Stomach smooth muscle (tissue), 2 donors: Measurements from ENCODE around the gene KCNJ2.

ENCODE experiments used
- H3K27ac ChIP-seq: one replicate; pipeline ENCODE4 v1.7.0; 2013; ENCODE audit warnings: mild to moderate bottlenecking, low read length, inconsistent platforms
- H3K27me3 ChIP-seq, 2 donors: one replicate each; pipeline ENCODE4 v1.7.0; 2013; ENCODE audit warnings: low read length in 2 of 2; ENCODE audit not compliant: insufficient read depth in 2 of 2, control insufficient read depth in 1 of 2
- H3K36me3 ChIP-seq, 2 donors: one replicate each; pipeline ENCODE4 v1.7.0; 2013; ENCODE audit warnings: low read length in 2 of 2; ENCODE audit not compliant: control insufficient read depth in 2 of 2, insufficient read depth in 2 of 2
- H3K4me1 ChIP-seq: one replicate; pipeline ENCODE4 v1.7.0; 2013; ENCODE audit warnings: low read length; ENCODE audit not compliant: control insufficient read depth, insufficient read depth
- H3K4me3 ChIP-seq, 2 donors: one replicate each; pipeline ENCODE4 v1.7.0; 2013; ENCODE audit warnings: low read length in 2 of 2
- H3K9ac ChIP-seq, 2 donors: one replicate each; pipeline ENCODE4 v1.7.0; 2013; ENCODE audit warnings: low read length in 2 of 2, mild to moderate bottlenecking in 1 of 2
- H3K9me3 ChIP-seq, 2 donors: one replicate each; pipeline ENCODE4 v1.7.0; 2013; ENCODE audit warnings: low read length in 2 of 2; ENCODE audit not compliant: control insufficient read depth in 2 of 2
- donor health status: healthy.
- donor health status: Pancreatic carcinoma.

Gene KCNJ2

GRCh38 chr17:70204431-70204830, 35.1 kb downstream of the KCNJ2 start:
- H3K27ac ChIP-seq = no peak overlapping the region
- no peak overlapping the region for H3K4me3 ChIP-seq
- no peaks in the 10 kb centered on the region for H3K36me3 ChIP-seq
- no peaks in the 10 kb centered on the region for H3K4me1 ChIP-seq
- no peak overlapping the region for H3K9ac ChIP-seq
- no peaks in the 10 kb centered on the region for H3K27me3 ChIP-seq
- H3K9me3 ChIP-seq = no peaks in the 10 kb centered on the region

- H3K4me1 ChIP-seq = no peaks in the 10 kb centered on the region
- H3K36me3 ChIP-seq = no peaks in the 10 kb centered on the region
- no peaks in the 10 kb centered on the region for H3K27me3 ChIP-seq
- no peak overlapping the region for H3K4me3 ChIP-seq
- H3K27ac ChIP-seq = no peak overlapping the region
- no peaks in the 10 kb centered on the region for H3K9me3 ChIP-seq
- H3K9ac ChIP-seq = no peak overlapping the region
Measured at GRCh38 chr17:70205401-70205800, 36.1 kb downstream of the KCNJ2 start.

DNA sequence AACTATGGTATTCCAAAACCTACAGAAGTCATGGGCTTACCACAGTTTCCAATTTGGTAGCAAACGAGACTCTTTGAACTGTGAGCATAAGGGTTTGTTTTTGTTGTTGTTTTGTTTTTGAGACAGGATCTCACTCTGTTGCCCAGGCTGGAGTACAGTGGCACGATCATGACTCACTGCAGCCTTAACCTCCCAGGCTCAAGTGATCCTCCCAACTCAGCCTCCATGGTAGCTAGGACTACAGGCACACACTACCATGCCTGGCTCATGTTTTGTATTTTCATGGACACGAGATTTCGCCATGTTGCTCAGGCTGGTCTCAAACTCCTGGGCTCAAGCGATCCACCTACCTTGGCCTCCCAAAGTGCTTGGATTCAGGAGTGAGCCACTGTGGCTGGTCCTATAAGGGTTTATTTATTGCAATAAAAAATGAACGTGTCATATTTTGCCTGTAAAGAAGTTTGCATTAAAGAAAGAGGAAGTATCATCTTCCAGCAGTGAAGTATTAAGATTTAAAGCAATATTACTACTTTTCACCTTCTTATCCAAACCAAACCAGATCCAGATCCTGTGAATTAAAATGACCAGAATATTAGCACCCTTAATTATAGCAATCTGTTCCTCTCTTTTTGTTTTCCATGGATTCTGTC, 37.2 kb downstream of the KCNJ2 start:
- Histone ChIP-seq H3K4me1 (no peaks in the 10 kb centered on the region), H3K27me3 (no peaks in the 10 kb centered on the region), H3K27ac (no peak overlapping the region)

GRCh38 chr17:70207184-70207583, 37.9 kb downstream of the KCNJ2 start:
- no peaks in the 10 kb centered on the region for H3K36me3 ChIP-seq
- no peaks in the 10 kb centered on the region for H3K27me3 ChIP-seq
- no peak overlapping the region for H3K27ac ChIP-seq
- H3K9me3 ChIP-seq = no peaks in the 10 kb centered on the region
- H3K4me3 ChIP-seq = no peak overlapping the region
- no peaks in the 10 kb centered on the region for H3K4me1 ChIP-seq
- H3K9ac ChIP-seq = no peak overlapping the region

More for the DNA sequence above, 37.2 kb downstream of the KCNJ2 start:
- H3K9ac ChIP-seq = no peak overlapping the region
- no peak overlapping the region for H3K4me3 ChIP-seq
- H3K9me3 ChIP-seq = no peaks in the 10 kb centered on the region
- no peaks in the 10 kb centered on the region for H3K36me3 ChIP-seq

- no peaks in the 10 kb centered on the region for H3K36me3 ChIP-seq
- no peaks in the 10 kb centered on the region for H3K9me3 ChIP-seq
- H3K27me3 ChIP-seq = no peaks in the 10 kb centered on the region
- no peaks in the 10 kb centered on the region for H3K4me1 ChIP-seq
- no peak overlapping the region for H3K9ac ChIP-seq
- H3K4me3 ChIP-seq = no peak overlapping the region
- no peak overlapping the region for H3K27ac ChIP-seq
Measured at GRCh38 chr17:70208080-70208794, 38.9 kb downstream of the KCNJ2 start.

DNA sequence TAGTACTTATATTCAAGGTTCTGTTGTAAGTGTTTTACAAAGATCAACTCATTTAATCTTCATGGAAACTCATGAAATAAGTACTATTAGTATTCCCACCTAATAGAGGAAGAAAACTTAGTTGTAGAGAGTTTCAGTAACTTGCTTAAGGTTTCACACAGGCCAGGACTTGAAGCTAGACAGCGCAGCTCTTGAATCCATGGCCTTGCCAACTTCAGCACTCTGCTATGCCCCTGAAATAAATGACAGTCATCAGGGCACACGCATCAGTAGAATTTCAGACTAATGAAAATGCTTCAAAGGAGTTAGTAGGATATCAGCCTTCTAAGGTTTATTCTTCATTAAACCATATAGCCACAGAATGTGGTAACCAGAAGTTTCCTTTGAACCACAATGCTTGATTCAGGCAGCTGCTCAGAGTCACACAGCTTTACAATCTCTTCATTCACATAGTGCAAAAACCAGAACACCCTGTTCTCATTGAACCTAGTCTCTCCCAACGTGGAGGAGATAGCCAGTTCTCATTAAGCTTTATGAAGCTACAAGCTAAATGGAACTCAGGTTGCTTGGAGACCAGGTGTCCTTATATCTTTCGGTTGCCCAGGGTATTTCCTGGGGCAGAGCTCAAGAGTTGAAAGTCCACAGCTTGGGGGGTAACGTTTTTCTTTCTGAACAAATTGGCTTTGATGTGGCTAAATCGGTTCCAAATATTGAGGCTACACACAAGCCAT, 39.7 kb downstream of the KCNJ2 start:
- H3K9ac ChIP-seq = no peak overlapping the region
- H3K4me1 ChIP-seq = no peaks in the 10 kb centered on the region
- no peaks in the 10 kb centered on the region for H3K36me3 ChIP-seq
- H3K27ac ChIP-seq = no peak overlapping the region
- H3K9me3 ChIP-seq = no peaks in the 10 kb centered on the region
- H3K27me3 ChIP-seq = no peaks in the 10 kb centered on the region
- H3K4me3 ChIP-seq = no peak overlapping the region

DNA sequence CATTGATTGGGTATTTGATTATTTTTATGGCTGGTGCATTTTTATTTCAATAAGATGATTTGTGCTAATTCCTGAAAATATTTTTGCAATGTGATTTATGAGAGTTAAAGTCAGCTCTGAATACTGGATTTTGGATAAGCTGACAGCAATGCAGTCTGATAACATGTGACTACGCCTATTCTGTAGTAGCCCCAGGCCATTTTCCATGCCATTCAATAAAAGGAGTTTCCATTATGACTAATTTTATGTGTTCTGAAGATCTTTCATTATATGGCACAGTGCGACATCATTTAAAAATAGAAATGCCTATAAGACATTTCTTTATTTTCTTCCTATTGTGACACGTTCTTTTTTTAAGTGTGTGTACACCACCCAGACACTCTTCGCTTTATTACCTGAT, 46.3 kb downstream of the KCNJ2 start:
- Histone ChIP-seq H3K4me3 (no peak overlapping the region), H3K4me1 (no peaks in the 10 kb centered on the region), H3K27ac (no peak overlapping the region), H3K27me3 (no peaks in the 10 kb centered on the region), H3K9ac (no peak overlapping the region), H3K9me3 (no peaks in the 10 kb centered on the region), H3K36me3 (no peaks in the 10 kb centered on the region)

- Histone ChIP-seq H3K27ac (no peak overlapping the region), H3K9me3 (no peaks in the 10 kb centered on the region), H3K27me3 (no peaks in the 10 kb centered on the region), H3K9ac (no peak overlapping the region), H3K36me3 (no peaks in the 10 kb centered on the region), H3K4me1 (no peaks in the 10 kb centered on the region), H3K4me3 (no peak overlapping the region)
Measured at GRCh38 chr17:70217571-70217970, 48.2 kb downstream of the KCNJ2 start.

GRCh38 chr17:70225276-70225675, 55.9 kb downstream of the KCNJ2 start:
- H3K27me3 ChIP-seq = no peaks in the 10 kb centered on the region
- H3K9ac ChIP-seq = no peak overlapping the region
- no peak overlapping the region for H3K4me3 ChIP-seq
- no peaks in the 10 kb centered on the region for H3K4me1 ChIP-seq
- no peaks in the 10 kb centered on the region for H3K9me3 ChIP-seq
- H3K36me3 ChIP-seq = no peaks in the 10 kb centered on the region
- no peak overlapping the region for H3K27ac ChIP-seq
